Adrenal gland (tissue), 12 donors: Measurements from ENCODE around the gene ELMO2. TPM values are rescaled to one million over a fixed set of nuclear protein-coding genes. Genes with fewer than 3 reads are reported as not detected.

Experiments used
- DNase-seq, 7 donors: peaks; one replicate each; pipeline ENCODE4 v3.0.0-alpha.2; 2019 to 2020
- H3K27ac ChIP-seq, 5 donors: fragments of 200-600 bp; sonication (generic) in 4 of 5; 1 replicate in 3 of 5; 2 replicates in 2 of 5; pipeline versions ENCODE4 v1.5.1 to v1.8.0; 2016 to 2020; ENCODE audit warnings: mild to moderate bottlenecking in 1 of 5
- H3K27me3 ChIP-seq: fragments of 200-600 bp; 2 replicates; pipeline ENCODE4 v1.8.0; 2021
- H3K36me3 ChIP-seq, 2 donors: fragments of 200-600 bp; replicated peaks in 1 of 2; 1 replicate in 1 of 2; 2 replicates in 1 of 2; pipeline versions ENCODE4 v1.5.1 to v1.8.0; 2018 to 2022
- H3K4me1 ChIP-seq, 2 donors: fragments of 200-600 bp; replicated peaks in 1 of 2; 1 replicate in 1 of 2; 2 replicates in 1 of 2; pipeline versions ENCODE4 v1.5.1 to v1.8.0; 2018 to 2021
- H3K4me3 ChIP-seq, 4 donors: fragments of 200-600 bp; sonication (generic) in 3 of 4; one replicate each; pipeline ENCODE4 v1.5.1; 2016 to 2018
- H3K9me3 ChIP-seq, 3 donors: fragments of 200-600 bp; sonication (generic) in 1 of 3; replicated peaks in 1 of 3; 1 replicate in 2 of 3; 2 replicates in 1 of 3; pipeline versions ENCODE4 v1.5.1 to v1.8.0; 2016 to 2021
- POLR2A ChIP-seq, 2 donors: fragments of 450-650 bp; IDR thresholded peaks; one replicate each; pipeline ENCODE4 v1.6.1; 2017; ENCODE audit warnings: antibody characterized with exemption in 2 of 2, mild to moderate bottlenecking in 2 of 2, moderate library complexity in 1 of 2
- WGBS, 4 donors: extraction: QIAGEN DNeasy Blood & Tissue Kit in 2 of 4; methylation state at CpG; one replicate each; pipeline versions ENCODE4 v1.1.5 to v1.1.7; 2013 to 2017; 5-methylcytosine and 5-hydroxymethylcytosine counted together
- intact Hi-C, 2 donors: fragments of 100-400 bp; cut with DNase I; formaldehyde crosslinking; loops; one replicate each; pipeline versions ENCODE4 v1.14.1 to v1.15.0; 2022 to 2023
- polyA plus RNA-seq, 3 donors: library from polyadenylated mRNA; stranded (reverse); fragments of 200-250 nt in 2 of 3; fragments of 350-450 nt in 1 of 3; fragmentation: Illumina TruSeq in 1 of 3; extraction: RNeasy Lipid Tissue Mini Kit (QIAGEN cat#74804) in 1 of 3; gene quantifications; one replicate each; pipeline ENCODE4 v1.2.3, GENCODE V29; 2013 to 2014
- total RNA-seq, 9 donors: library from RNA; depleted of rRNA in 4 of 9; stranded (reverse); fragments of >200 nt in 4 of 9; fragments of 120-200 nt in 1 of 9; fragmentation: NEBNext Ultra II Directional in 1 of 9; extraction: Animal tissue kit (Norgen Biotek cat#: 25700) in 1 of 9; gene quantifications; one replicate each; pipeline versions ENCODE4 v1.1.0 to v1.2.4, GENCODE V29; 2013 to 2023
- TF ChIP-seq, protein P1 (sequence below), 6 experiments: fragments of 450-650 bp in 4 of 6; fragments of 200-600 bp in 2 of 6; sonication (generic) in 1 of 6; IDR thresholded peaks; 1 replicate in 5 of 6; 2 replicates in 1 of 6; pipeline versions ENCODE4 v1.5.1 to v1.8.0; 2016 to 2021; ENCODE audit warnings: antibody characterized with exemption in 6 of 6, mild to moderate bottlenecking in 2 of 6, moderate library complexity in 1 of 6
- donor health status: healthy with polysubstance abuse.
- donor health status: Bipolar disorder and iron deficiency.
- donor health status: DM: yes; HTN: yes; CAD: no.
- donor health status: DM: no; HTN: no; CAD: no.
- donor health status: DM: no; HTN: no; CAD: no.
- donor health status: DM: yes; HTN: yes; CAD: no.

ELMO2 gene
- total and polyA plus RNA-seq, 12 donors = 36.2 to 69.0 (median 51.7) TPM

GRCh38 chr20:46376196-46376785, 30.1 kb downstream of the ELMO2 start:
- TF ChIP-seq POLR2A (IDR thresholded peaks at IDR 0.05) = no peak
- TF ChIP-seq, protein P1, sequence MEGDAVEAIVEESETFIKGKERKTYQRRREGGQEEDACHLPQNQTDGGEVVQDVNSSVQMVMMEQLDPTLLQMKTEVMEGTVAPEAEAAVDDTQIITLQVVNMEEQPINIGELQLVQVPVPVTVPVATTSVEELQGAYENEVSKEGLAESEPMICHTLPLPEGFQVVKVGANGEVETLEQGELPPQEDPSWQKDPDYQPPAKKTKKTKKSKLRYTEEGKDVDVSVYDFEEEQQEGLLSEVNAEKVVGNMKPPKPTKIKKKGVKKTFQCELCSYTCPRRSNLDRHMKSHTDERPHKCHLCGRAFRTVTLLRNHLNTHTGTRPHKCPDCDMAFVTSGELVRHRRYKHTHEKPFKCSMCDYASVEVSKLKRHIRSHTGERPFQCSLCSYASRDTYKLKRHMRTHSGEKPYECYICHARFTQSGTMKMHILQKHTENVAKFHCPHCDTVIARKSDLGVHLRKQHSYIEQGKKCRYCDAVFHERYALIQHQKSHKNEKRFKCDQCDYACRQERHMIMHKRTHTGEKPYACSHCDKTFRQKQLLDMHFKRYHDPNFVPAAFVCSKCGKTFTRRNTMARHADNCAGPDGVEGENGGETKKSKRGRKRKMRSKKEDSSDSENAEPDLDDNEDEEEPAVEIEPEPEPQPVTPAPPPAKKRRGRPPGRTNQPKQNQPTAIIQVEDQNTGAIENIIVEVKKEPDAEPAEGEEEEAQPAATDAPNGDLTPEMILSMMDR (IDR thresholded peaks at IDR 0.05) = no peak
- WGBS, 4 donors = 78 to 88% (median 82%) methylated on average over 4 of the region's 4 CpGs
- intact Hi-C loops = no loop called here
- Histone ChIP-seq H3K9me3 (no peaks in the 10 kb centered on the region), H3K4me1 (no peaks in the 10 kb centered on the region), H3K27ac (no peak overlapping the region), H3K27me3 (no peaks in the 10 kb centered on the region), H3K4me3 (no peak overlapping the region), H3K36me3 (peaks cover 0 to 100% of the 10 kb centered on the region in 2 donors)
- no peak for DNase-seq

GRCh38 chr20:46375771-46376170, 30.6 kb downstream of the ELMO2 start:
- H3K27me3 ChIP-seq = no peaks in the 10 kb centered on the region
- DNase-seq = no peak
- peaks cover 0 to 100% of the 10 kb centered on the region in 2 donors for H3K36me3 ChIP-seq
- no peak overlapping the region for H3K4me3 ChIP-seq
- H3K4me1 ChIP-seq = no peaks in the 10 kb centered on the region
- TF ChIP-seq, protein P1 (IDR thresholded peaks at IDR 0.05) = no peak
- TF ChIP-seq POLR2A (IDR thresholded peaks at IDR 0.05) = no peak
- intact Hi-C loops = no loop called here
- no peak overlapping the region for H3K27ac ChIP-seq
- no peaks in the 10 kb centered on the region for H3K9me3 ChIP-seq
- 80 to 89% (median 87%) methylated on average over 5 of the region's 5 CpGs for WGBS, 4 donors

- 85 to 94% (median 89%) methylated on average over 7 of the region's 7 CpGs for WGBS, 4 donors
- H3K36me3 ChIP-seq = peaks cover 0 to 97% of the 10 kb centered on the region in 2 donors
- no peak overlapping the region for H3K27ac ChIP-seq
- H3K27me3 ChIP-seq = no peaks in the 10 kb centered on the region
- no peaks in the 10 kb centered on the region for H3K9me3 ChIP-seq
- H3K4me1 ChIP-seq = no peaks in the 10 kb centered on the region
- no peak for DNase-seq
- intact Hi-C loops = no loop called here
- TF ChIP-seq POLR2A (IDR thresholded peaks at IDR 0.05) = no peak
- TF ChIP-seq, protein P1 (IDR thresholded peaks at IDR 0.05) = no peak
- no peak overlapping the region for H3K4me3 ChIP-seq
Measured at GRCh38 chr20:46374383-46374782, 32.0 kb downstream of the ELMO2 start.

- intact Hi-C loops = no loop called here
- H3K9me3 ChIP-seq = no peaks in the 10 kb centered on the region
- no peak overlapping the region for H3K27ac ChIP-seq
- peak in 4 of 7 donors; percentile 39 to 81 (median 48) for DNase-seq
- H3K4me3 ChIP-seq = no peak overlapping the region
- peaks cover 0 to 95% of the 10 kb centered on the region in 2 donors for H3K36me3 ChIP-seq
- no peaks in the 10 kb centered on the region for H3K27me3 ChIP-seq
- 70 to 84% (median 78%) methylated on average over 9 to 10 of the region's 10 CpGs for WGBS, 4 donors
- no peak for TF ChIP-seq POLR2A (IDR thresholded peaks at IDR 0.05)
- TF ChIP-seq, protein P1 (IDR thresholded peaks at IDR 0.05) = no peak
- H3K4me1 ChIP-seq = peaks cover 0 to 7% of the 10 kb centered on the region in 2 donors
Measured at GRCh38 chr20:46371656-46372055, 34.8 kb downstream of the ELMO2 start.
